Stimulated activated CD4-positive, alpha-beta T cell treated with anti-CD3 and anti-CD28 coated beads, Interleukin-12 subunit alpha, Interleukin-12 subunit beta, amount 100 ng/mL, for 48 hours (primary cell): ENCODE results near the gene PLA2G3.
"Not testable (repeated sequence)": the region's sequence is repeated elsewhere in the genome, so short reads cannot be mapped to it uniquely, and the experiment has no call there.

Experiments
- DNase-seq, 3 donors: peaks; one replicate each; pipeline ENCODE4 v3.0.0-alpha.2; 2020; ENCODE audit warnings: low read depth in 2 of 3, low spot score in 1 of 3

PLA2G3 gene

GRCh38 chr22:31100762-31101525, 39.4 kb downstream of the PLA2G3 start:
- no peak for DNase-seq

- no peak for DNase-seq
Measured at GRCh38 chr22:31099841-31100761, 40.2 kb downstream of the PLA2G3 start.

GRCh38 chr22:31099386-31099785, 40.9 kb downstream of the PLA2G3 start:
- DNase-seq, result no peak

- no peak for DNase-seq
Measured at GRCh38 chr22:31098632-31099110, 41.6 kb downstream of the PLA2G3 start.

GRCh38 chr22:31097941-31098631, 42.2 kb downstream of the PLA2G3 start:
- no peak for DNase-seq

GRCh38 chr22:31097539-31097938, 42.8 kb downstream of the PLA2G3 start:
- not testable (repeated sequence) for DNase-seq

DNA sequence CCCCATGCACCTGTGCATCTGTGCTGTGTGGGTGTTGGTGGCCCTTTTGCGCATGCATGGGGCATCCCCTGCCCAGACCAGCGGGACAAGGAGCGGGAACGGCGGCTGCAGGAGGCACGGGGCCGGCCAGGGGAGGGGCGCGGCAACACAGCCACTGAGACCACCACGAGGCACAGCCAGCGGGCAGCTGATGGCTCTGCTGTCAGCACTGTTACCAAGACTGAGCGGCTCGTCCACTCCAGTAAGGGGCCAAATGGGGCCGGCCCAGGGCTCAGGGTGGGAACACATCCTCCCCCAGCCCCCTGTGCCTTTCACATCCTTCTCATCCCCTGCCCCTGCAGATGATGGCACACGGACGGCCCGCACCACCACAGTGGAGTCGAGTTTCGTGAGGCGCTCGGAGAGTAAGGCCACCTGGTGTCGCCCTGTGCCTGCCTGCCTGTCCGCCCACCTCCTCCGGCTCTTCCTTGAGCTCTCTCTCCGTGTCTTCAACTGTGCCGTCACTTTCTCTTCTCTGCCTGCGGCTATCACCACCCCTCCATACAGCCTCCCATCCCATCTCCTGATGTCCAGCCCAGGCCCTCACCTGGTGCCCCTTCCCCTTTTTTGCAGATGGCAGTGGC, 43.5 kb downstream of the PLA2G3 start:
- DNase-seq, result no peak

- no peak for DNase-seq
Measured at GRCh38 chr22:31095637-31096249, 44.6 kb downstream of the PLA2G3 start.

- DNase-seq, result no peak
Measured at GRCh38 chr22:31094741-31095140, 45.6 kb downstream of the PLA2G3 start.

DNA sequence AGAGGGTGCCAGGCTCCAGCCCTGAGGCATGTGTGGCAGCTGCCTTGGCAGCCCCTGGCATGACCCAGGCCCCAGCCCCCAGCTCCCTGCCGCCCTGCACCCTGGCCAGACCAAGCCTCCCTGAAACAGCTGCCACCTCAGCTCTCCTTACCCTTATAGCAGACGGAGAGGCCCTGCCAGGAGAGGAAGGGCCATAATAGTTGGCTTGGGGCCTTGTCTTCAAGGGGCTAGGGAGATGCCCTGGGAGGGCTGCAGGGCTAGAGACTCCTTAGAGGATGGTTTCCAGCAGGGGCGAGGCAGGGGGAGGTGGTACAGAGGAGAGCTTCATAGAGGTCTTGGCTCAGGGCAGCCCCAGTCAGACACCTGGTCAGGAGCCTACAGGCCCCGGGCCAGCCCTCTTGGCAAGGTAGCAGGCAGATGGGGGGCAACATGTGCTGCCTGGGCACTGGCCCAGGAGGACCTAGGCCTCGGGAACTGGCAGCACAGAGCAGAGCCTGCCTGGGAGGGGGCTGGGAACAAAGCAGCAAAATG, 46.2 kb downstream of the PLA2G3 start:
- no peak for DNase-seq

- no peak for DNase-seq
Measured at GRCh38 chr22:31093086-31093850, 47.0 kb downstream of the PLA2G3 start.

GRCh38 chr22:31092161-31092560, 48.1 kb downstream of the PLA2G3 start:
- DNase-seq, result no peak

DNA sequence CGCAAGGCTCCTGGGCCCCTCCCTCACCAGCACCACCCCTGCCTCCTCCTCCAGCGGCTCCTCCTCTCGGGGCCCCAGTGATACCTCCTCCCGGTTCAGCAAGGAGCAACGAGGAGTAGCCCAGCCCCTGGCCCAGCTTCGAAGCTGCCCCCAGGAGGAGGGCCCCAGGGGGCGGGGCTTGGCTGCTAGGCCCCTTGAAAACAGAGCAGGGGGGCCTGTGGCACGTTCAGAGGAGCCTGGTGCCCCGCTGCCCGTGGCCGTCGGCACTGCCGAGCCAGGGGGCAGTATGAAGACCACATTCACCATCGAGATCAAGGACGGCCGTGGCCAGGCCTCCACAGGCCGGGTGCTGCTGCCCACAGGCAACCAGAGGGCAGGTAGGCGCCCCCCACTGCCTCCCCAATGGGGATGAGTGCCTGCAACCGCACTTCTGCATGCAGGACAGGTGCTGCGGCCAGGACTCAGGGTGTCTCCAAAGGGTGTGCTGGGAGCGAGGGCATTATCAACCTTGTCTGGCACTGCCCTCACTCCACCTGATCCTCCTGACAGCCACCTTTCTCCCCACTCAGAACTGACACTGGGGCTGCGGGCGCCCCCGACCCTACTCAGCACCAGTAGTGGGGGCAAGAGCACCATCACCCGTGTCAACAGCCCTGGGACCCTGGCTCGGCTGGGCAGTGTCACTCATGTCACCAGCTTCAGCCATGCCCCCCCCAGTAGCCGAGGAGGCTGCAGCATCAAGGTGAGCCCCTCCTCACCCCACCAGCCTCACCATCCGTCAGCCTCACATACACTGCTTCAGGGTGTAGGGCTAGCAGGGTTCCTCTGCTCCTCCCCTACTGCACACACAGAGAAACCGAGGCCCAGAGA, 49.0 kb downstream of the PLA2G3 start:
- DNase-seq, result no peak

- no peak for DNase-seq
Measured at GRCh38 chr22:31090217-31091085, 49.9 kb downstream of the PLA2G3 start.

GRCh38 chr22:31089160-31090100, 50.9 kb downstream of the PLA2G3 start:
- DNase-seq, result no peak

DNA sequence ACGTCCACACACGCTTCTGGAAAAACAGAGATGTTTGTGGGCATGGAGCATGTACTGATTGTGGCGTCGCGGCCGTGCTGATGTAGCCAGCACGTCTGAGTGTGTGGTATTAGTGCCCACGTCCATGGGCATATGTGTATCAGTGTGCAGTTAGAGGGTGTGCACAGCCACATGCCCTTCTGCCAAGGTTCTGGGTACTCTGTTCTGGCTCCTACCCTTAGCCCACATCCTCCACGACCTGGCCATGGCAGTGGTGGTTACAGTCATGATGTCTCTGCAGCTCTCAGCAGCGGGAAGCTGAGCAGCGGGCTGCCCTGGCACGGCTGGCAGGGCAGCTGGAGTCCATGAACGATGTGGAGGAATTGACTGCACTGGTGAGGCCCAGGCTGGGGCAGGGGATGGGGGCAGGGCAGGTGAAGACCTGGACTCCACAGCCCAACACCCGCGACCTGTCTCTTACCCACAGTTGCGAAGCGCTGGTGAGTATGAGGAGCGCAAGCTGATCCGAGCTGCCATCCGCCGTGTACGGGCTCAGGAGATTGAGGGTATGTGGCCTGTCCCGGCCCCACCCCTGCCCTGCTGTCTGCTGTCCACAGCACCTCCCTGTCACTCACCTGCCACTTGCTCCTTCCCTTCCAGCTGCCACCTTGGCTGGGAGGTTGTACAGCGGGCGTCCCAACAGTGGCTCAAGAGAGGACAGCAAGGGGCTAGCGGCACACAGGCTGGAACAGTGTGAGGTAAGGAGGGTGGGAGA, 51.9 kb downstream of the PLA2G3 start:
- DNase-seq, result no peak
